IMR-90 (cell line): ENCODE data around the gene ATF5. TPM values are rescaled to one million over a fixed set of nuclear protein-coding genes. Genes with fewer than 3 reads are reported as not detected.

Source experiments
- ATAC-seq: fragments of 200-7000 bp; cut with Tn5 transposase; 2 replicates; pipeline ENCODE4 v1.9.1; 2020; ENCODE audit warnings: low read depth, mild to moderate bottlenecking, moderate library complexity
- BruUV-seq: library from RNA; stranded (reverse); fragments of 400-500 nt; replicated peaks from 2 replicates; lab custom pipeline; 2021; lab: Mats Ljungman, UMichigan
- CTCF ChIA-PET: fragments of 300-600 bp; formaldehyde crosslinking; extraction: SDS; loops from one replicate; lab custom pipeline; 2021; ENCODE audit warnings: antibody characterized with exemption; lab: Yijun Ruan, JAX
- POLR2A ChIA-PET: fragments of 300-600 bp; sonication (Branson Sonifier 250); formaldehyde crosslinking; loops from one replicate; lab custom pipeline; 2022; ENCODE audit warnings: antibody characterized with exemption; ENCODE audit not compliant: unreplicated experiment; lab: Charles Lee
- DNase-seq: peaks from one replicate; pipeline ENCODE4 v3.0.0; 2013
- H2AFZ ChIP-seq: replicated peaks from 2 replicates; pipeline ENCODE3; 2013; ENCODE audit warnings: low read length, mild to moderate bottlenecking; ENCODE audit not compliant: poor library complexity
- H2AK5ac ChIP-seq: 2 replicates; pipeline ENCODE4 v1.6.1; 2013; ENCODE audit warnings: low read depth, low read length, inconsistent platforms
- H2AK9ac ChIP-seq: replicated peaks from 2 replicates; pipeline ENCODE3; 2013; ENCODE audit warnings: mild to moderate bottlenecking, low read depth, low read length, moderate library complexity; ENCODE audit not compliant: poor library complexity
- H2BK120ac ChIP-seq: 2 replicates; pipeline ENCODE4 v1.6.1; 2013; ENCODE audit warnings: low read depth, low read length, inconsistent platforms
- H2BK15ac ChIP-seq: 3 replicates; pipeline ENCODE4 v1.6.1; 2013; ENCODE audit warnings: low read depth, low read length, inconsistent platforms
- H2BK20ac ChIP-seq: 2 replicates; pipeline ENCODE4 v1.6.1; 2013; ENCODE audit warnings: low read depth, mild to moderate bottlenecking, inconsistent platforms, low read length, moderate library complexity
- H2BK5ac ChIP-seq: 2 replicates; pipeline ENCODE4 v1.6.1; 2013; ENCODE audit warnings: mild to moderate bottlenecking, low read depth, low read length, inconsistent platforms; ENCODE audit not compliant: poor library complexity, severe bottlenecking
- H3K14ac ChIP-seq: replicated peaks from 2 replicates; pipeline ENCODE4 v1.6.1; 2013; ENCODE audit warnings: low read depth, low read length, inconsistent platforms
- H3K18ac ChIP-seq: 2 replicates; pipeline ENCODE4 v1.6.1; 2013; ENCODE audit warnings: low read depth, low read length, control low read depth
- H3K23ac ChIP-seq: 2 replicates; pipeline ENCODE4 v1.6.1; 2013; ENCODE audit warnings: low read depth, low read length, inconsistent platforms
- H3K27ac ChIP-seq: 2 replicates; pipeline ENCODE4 v1.5.1; 2013; ENCODE audit warnings: mild to moderate bottlenecking, control low read depth, low read length; ENCODE audit not compliant: insufficient read depth
- H3K27me3 ChIP-seq: 2 replicates; pipeline ENCODE4 v1.6.1; 2013; ENCODE audit warnings: low read length; ENCODE audit not compliant: control insufficient read depth, insufficient read depth
- H3K36me3 ChIP-seq: 2 replicates; pipeline ENCODE4 v1.6.1; 2013; ENCODE audit warnings: low read length, mixed read lengths; ENCODE audit not compliant: control insufficient read depth, insufficient read depth
- H3K4ac ChIP-seq: 2 replicates; pipeline ENCODE4 v1.6.1; 2013; ENCODE audit warnings: low read depth, low read length, inconsistent platforms
- H3K4me1 ChIP-seq: 2 replicates; pipeline ENCODE4 v1.6.1; 2013; ENCODE audit warnings: low read length, mixed read lengths; ENCODE audit not compliant: control insufficient read depth, insufficient read depth
- H3K4me2 ChIP-seq: 2 replicates; pipeline ENCODE4 v1.6.1; 2013; ENCODE audit warnings: low read depth, mild to moderate bottlenecking, control low read depth, low read length, moderate library complexity
- H3K4me3 ChIP-seq: 2 replicates; pipeline ENCODE4 v1.5.1; 2013; ENCODE audit warnings: low read depth, mild to moderate bottlenecking, control low read depth, low read length, moderate library complexity; ENCODE audit not compliant: insufficient read depth
- H3K56ac ChIP-seq: 2 replicates; pipeline ENCODE4 v1.6.1; 2013; ENCODE audit warnings: low read length, inconsistent platforms; ENCODE audit not compliant: insufficient read depth; ENCODE audit errors: extremely low read depth
- H3K79me1 ChIP-seq, 2 experiments: 2 replicates each; pipeline ENCODE4 v1.6.1; 2013; ENCODE audit warnings: low read length in 2 of 2, inconsistent platforms in 1 of 2, low read depth in 1 of 2
- H3K9ac ChIP-seq: 2 replicates; pipeline ENCODE4 v1.6.1; 2013; ENCODE audit warnings: low read depth, low read length, control low read depth
- H3K9me1 ChIP-seq: 2 replicates; pipeline ENCODE4 v1.6.1; 2013; ENCODE audit warnings: low read length, inconsistent platforms; ENCODE audit not compliant: insufficient read depth
- H3K9me3 ChIP-seq: 2 replicates; pipeline ENCODE4 v1.6.1; 2013; ENCODE audit warnings: low read length; ENCODE audit not compliant: control insufficient read depth, insufficient read depth
- H4K20me1 ChIP-seq: 2 replicates; pipeline ENCODE4 v1.6.1; 2013; ENCODE audit warnings: low read length, inconsistent platforms; ENCODE audit not compliant: insufficient read depth
- H4K5ac ChIP-seq: 2 replicates; pipeline ENCODE4 v1.6.1; 2013; ENCODE audit warnings: mild to moderate bottlenecking, low read depth, low read length, control low read depth
- H4K8ac ChIP-seq, 2 experiments: 2 replicates each; pipeline ENCODE4 v1.6.1; 2013; ENCODE audit warnings: low read depth in 2 of 2, low read length in 2 of 2, control low read depth in 1 of 2, inconsistent platforms in 1 of 2
- H4K91ac ChIP-seq: 2 replicates; pipeline ENCODE4 v1.6.1; 2013; ENCODE audit warnings: low read depth, low read length, inconsistent platforms; ENCODE audit not compliant: insufficient read depth
- BHLHE40 ChIP-seq: fragments of 150-350 bp; IDR thresholded peaks from 2 replicates; pipeline ENCODE4 v1.6.1; 2016; ENCODE audit warnings: mild to moderate bottlenecking, low read depth, low read length
- CEBPB ChIP-seq: IDR thresholded peaks from 2 replicates; pipeline ENCODE4 v1.6.1; 2012; ENCODE audit warnings: low read depth, low read length, improper control_type of control experiment
- CHD1 ChIP-seq: IDR thresholded peaks from 2 replicates; pipeline ENCODE4 v1.6.1; 2012; ENCODE audit warnings: low read depth, low read length, improper control_type of control experiment
- FOS ChIP-seq: fragments of 150-350 bp; IDR thresholded peaks from 2 replicates; pipeline ENCODE4 v1.6.1; 2016; ENCODE audit warnings: low read depth, low read length
- MAFK ChIP-seq: IDR thresholded peaks from 2 replicates; pipeline ENCODE4 v1.6.1; 2012; ENCODE audit warnings: low read depth, low read length, improper control_type of control experiment
- MAZ ChIP-seq: IDR thresholded peaks from 2 replicates; pipeline ENCODE4 v1.6.1; 2012; ENCODE audit warnings: low read depth, mild to moderate bottlenecking, low read length, improper control_type of control experiment, moderate library complexity, borderline replicate concordance
- MXI1 ChIP-seq: IDR thresholded peaks from 2 replicates; pipeline ENCODE4 v1.6.1; 2012; ENCODE audit warnings: low read depth, mild to moderate bottlenecking, low read length, moderate library complexity, borderline replicate concordance
- NFE2L2 ChIP-seq: fragments of 150-350 bp; IDR thresholded peaks from 2 replicates; pipeline ENCODE4 v1.6.1; 2016; ENCODE audit warnings: low read depth, mild to moderate bottlenecking, low read length
- POLR2A ChIP-seq: IDR thresholded peaks from 2 replicates; pipeline ENCODE4 v1.6.1; 2012; ENCODE audit warnings: mild to moderate bottlenecking, low read depth, low read length
- RAD21 ChIP-seq: IDR thresholded peaks from 2 replicates; pipeline ENCODE4 v1.6.1; 2012; ENCODE audit warnings: low read length, improper control_type of control experiment
- RCOR1 ChIP-seq: IDR thresholded peaks from 2 replicates; pipeline ENCODE4 v1.6.1; 2012; ENCODE audit warnings: mild to moderate bottlenecking, low read length, improper control_type of control experiment; ENCODE audit not compliant: insufficient replicate concordance
- RFX5 ChIP-seq: IDR thresholded peaks from 2 replicates; pipeline ENCODE4 v1.8.0; 2012; ENCODE audit warnings: low read depth, mild to moderate bottlenecking, low read length, moderate library complexity
- SMC3 ChIP-seq: fragments of 150-350 bp; IDR thresholded peaks from 2 replicates; pipeline ENCODE4 v1.6.1; 2016; ENCODE audit warnings: low read depth, mild to moderate bottlenecking, antibody characterized with exemption, low read length, moderate library complexity
- WGBS, 2 experiments: methylation state at CpG; one replicate each; pipeline versions ENCODE4 v1.1.5 to v1.1.7; 2013; ENCODE audit warnings: missing lambda C conversion rate in 2 of 2; ENCODE audit not compliant: insufficient read length in 1 of 2; ENCODE audit errors: extremely low coverage in 2 of 2; 5-methylcytosine and 5-hydroxymethylcytosine counted together
- dilution Hi-C: fragments of 300-500 bp; cut with HindIII; formaldehyde crosslinking; loops from one replicate; pipeline ENCODE4 v1.14.3; 2018; ENCODE audit warnings: low sequenced_read_pairs; ENCODE audit not compliant: unreplicated experiment
- in situ Hi-C: fragments of 300-500 bp; cut with MboI; formaldehyde crosslinking; loops from 3 replicates; pipeline ENCODE4 v1.14.3; 2019; ENCODE audit warnings: low sequenced_read_pairs, inconsistent platforms, mixed read lengths
- intact Hi-C: fragments of 100-400 bp; cut with micrococcal nuclease; formaldehyde crosslinking; loops from 2 replicates; pipeline ENCODE4 v1.10.0; 2022
- polyA plus RNA-seq, 3 experiments: library from polyadenylated mRNA; depleted of rRNA; stranded (reverse); fragments of >200 nt; gene quantifications; 2 replicates each; pipeline ENCODE4 v1.2.3, GENCODE V29; 2012; ENCODE audit warnings: low replicate concordance in 1 of 3
- total RNA-seq: library from RNA; depleted of rRNA; stranded (reverse); fragments of >200 nt; gene quantifications from 2 replicates; pipeline ENCODE4 v1.2.3, GENCODE V29; 2012
- TF ChIP-seq, protein P1 (sequence below): conservative IDR thresholded peaks from 2 replicates; pipeline ENCODE4 v1.5.1; 2012; ENCODE audit warnings: mild to moderate bottlenecking, low read depth, low read length, improper control_type of control experiment
- TF ChIP-seq, protein P2 (sequence below): fragments of 150-350 bp; IDR thresholded peaks from 2 replicates; pipeline ENCODE4 v1.6.1; 2016; ENCODE audit warnings: low read depth, mild to moderate bottlenecking, low read length, moderate library complexity, borderline replicate concordance
- TF ChIP-seq, protein P3 (sequence below): fragments of 150-350 bp; IDR thresholded peaks from 2 replicates; pipeline ENCODE4 v1.6.1; 2017; ENCODE audit warnings: mild to moderate bottlenecking, antibody characterized with exemption, low read length, low read depth

ATF5 gene
- total and polyA plus RNA-seq, 2 of the 4 experiments (the other 2 are of a cell fraction): 2.7 to 15.7 TPM

DNA sequence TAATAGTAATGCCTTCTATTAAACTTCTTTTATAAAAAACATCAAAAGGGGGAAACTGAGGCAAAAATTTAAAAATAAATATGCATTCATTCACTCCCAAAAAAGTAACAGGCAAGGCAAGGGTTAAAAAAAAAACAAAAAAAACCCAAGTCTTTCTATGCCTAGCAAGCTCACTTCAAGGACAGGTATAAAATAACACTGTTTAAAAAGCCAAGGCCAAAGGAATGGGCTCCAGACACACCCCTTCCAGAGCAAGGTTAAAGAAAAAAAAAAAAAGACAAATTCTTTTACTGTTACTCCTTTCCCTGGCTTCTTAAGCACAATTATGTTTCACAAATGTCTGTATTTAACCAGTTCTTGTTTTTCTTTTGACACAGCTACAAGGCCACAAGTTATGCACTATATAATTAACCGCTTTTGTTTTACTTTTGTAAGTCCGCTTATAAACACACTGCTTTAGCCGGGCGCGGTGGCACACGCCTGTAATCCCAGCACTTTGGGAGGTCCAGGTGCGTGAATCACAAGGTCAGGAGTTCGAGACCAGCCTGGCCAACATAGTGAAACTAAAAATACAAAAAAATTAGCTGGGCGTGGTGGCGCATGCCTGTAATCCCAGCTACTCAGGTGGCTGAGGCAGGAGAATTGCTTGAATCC, 28.4 kb downstream of the ATF5 start:
- 72% methylated on average over 7 of the region's 10 CpGs; no CpG with 5 or more reads in 1 of the 2 experiments for WGBS, 2 experiments
- CTCF ChIA-PET: interaction anchor here (0.6 kb wide), 1 partner anchor 7 kb away, joined by 3 read pairs; no protein-coding TSS in a partner anchor
- no peak overlapping the region for H2BK120ac ChIP-seq
- no peaks in the 10 kb centered on the region for H3K4me1 ChIP-seq
- H2AK9ac ChIP-seq: no peak overlapping the region
- H2BK20ac ChIP-seq: no peak overlapping the region
- intact Hi-C loops: no loop called here
- H2AK5ac ChIP-seq: no peak overlapping the region
- H3K9me3 ChIP-seq: no peaks in the 10 kb centered on the region
- H2BK15ac ChIP-seq: no peak overlapping the region
- dilution Hi-C loops: no loop called here
- POLR2A ChIA-PET: no interaction called here
- no peak overlapping the region for H3K23ac ChIP-seq
- H3K14ac ChIP-seq: no peak overlapping the region
- no peak overlapping the region for H4K91ac ChIP-seq
- DNase-seq (no peak), ATAC-seq (no peak)
- H3K4me2 ChIP-seq: no peak overlapping the region
- no peaks in the 10 kb centered on the region for H3K9me1 ChIP-seq
- in situ Hi-C loops: no loop called here
- H3K56ac ChIP-seq: no peak overlapping the region
- H3K9ac ChIP-seq: no peak overlapping the region
- H3K4ac ChIP-seq: no peak overlapping the region
- no peak overlapping the region for H4K5ac ChIP-seq
- no peak overlapping the region for H3K27ac ChIP-seq
- H3K79me1 ChIP-seq: no peaks in the 10 kb centered on the region
- TF ChIP-seq, protein P1, sequence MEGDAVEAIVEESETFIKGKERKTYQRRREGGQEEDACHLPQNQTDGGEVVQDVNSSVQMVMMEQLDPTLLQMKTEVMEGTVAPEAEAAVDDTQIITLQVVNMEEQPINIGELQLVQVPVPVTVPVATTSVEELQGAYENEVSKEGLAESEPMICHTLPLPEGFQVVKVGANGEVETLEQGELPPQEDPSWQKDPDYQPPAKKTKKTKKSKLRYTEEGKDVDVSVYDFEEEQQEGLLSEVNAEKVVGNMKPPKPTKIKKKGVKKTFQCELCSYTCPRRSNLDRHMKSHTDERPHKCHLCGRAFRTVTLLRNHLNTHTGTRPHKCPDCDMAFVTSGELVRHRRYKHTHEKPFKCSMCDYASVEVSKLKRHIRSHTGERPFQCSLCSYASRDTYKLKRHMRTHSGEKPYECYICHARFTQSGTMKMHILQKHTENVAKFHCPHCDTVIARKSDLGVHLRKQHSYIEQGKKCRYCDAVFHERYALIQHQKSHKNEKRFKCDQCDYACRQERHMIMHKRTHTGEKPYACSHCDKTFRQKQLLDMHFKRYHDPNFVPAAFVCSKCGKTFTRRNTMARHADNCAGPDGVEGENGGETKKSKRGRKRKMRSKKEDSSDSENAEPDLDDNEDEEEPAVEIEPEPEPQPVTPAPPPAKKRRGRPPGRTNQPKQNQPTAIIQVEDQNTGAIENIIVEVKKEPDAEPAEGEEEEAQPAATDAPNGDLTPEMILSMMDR: no peak
- TF ChIP-seq BHLHE40: no peak
- TF ChIP-seq MXI1: no peak
- no peak for TF ChIP-seq POLR2A
- TF ChIP-seq, protein P2, sequence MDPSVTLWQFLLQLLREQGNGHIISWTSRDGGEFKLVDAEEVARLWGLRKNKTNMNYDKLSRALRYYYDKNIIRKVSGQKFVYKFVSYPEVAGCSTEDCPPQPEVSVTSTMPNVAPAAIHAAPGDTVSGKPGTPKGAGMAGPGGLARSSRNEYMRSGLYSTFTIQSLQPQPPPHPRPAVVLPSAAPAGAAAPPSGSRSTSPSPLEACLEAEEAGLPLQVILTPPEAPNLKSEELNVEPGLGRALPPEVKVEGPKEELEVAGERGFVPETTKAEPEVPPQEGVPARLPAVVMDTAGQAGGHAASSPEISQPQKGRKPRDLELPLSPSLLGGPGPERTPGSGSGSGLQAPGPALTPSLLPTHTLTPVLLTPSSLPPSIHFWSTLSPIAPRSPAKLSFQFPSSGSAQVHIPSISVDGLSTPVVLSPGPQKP: no peak
- TF ChIP-seq, protein P3, sequence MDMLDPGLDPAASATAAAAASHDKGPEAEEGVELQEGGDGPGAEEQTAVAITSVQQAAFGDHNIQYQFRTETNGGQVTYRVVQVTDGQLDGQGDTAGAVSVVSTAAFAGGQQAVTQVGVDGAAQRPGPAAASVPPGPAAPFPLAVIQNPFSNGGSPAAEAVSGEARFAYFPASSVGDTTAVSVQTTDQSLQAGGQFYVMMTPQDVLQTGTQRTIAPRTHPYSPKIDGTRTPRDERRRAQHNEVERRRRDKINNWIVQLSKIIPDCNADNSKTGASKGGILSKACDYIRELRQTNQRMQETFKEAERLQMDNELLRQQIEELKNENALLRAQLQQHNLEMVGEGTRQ: no peak
- TF ChIP-seq RAD21: no peak
- TF ChIP-seq RFX5: no peak
- TF ChIP-seq FOS: no peak
- TF ChIP-seq RCOR1: no peak
- TF ChIP-seq CHD1: no peak
- TF ChIP-seq MAZ: no peak
- no peak for TF ChIP-seq NFE2L2
- TF ChIP-seq SMC3: no peak
- no peak for TF ChIP-seq MAFK
- TF ChIP-seq CEBPB: no peak
- no peak overlapping the region for H3K4me3 ChIP-seq
- H2BK5ac ChIP-seq: no peak overlapping the region
- BruUV-seq: no TSS peak
- no peak overlapping the region for H3K18ac ChIP-seq
- no peaks in the 10 kb centered on the region for H3K36me3 ChIP-seq
- no peak overlapping the region for H2AFZ ChIP-seq
- H3K27me3 ChIP-seq: peaks cover 12% of the 10 kb centered on the region
- H4K8ac ChIP-seq: no peak overlapping the region
- no peaks in the 10 kb centered on the region for H4K20me1 ChIP-seq
